Stomach (tissue), 9 donors: ENCODE results near the gene MAP4K1. TPM values are rescaled to one million over a fixed set of nuclear protein-coding genes. Genes with fewer than 3 reads are reported as not detected.

Experiments
- DNase-seq, 2 donors: peaks; one replicate each; pipeline versions ENCODE4 v3.0.0 to v3.0.0-alpha.2; 2013 to 2019
- H3K27ac ChIP-seq, 5 donors: fragments of 200-600 bp in 4 of 5; sonication (generic) in 4 of 5; one replicate each; pipeline ENCODE4 v1.5.1; 2013 to 2019; ENCODE audit warnings: mild to moderate bottlenecking in 1 of 5, moderate library complexity in 1 of 5
- H3K27me3 ChIP-seq, 3 donors: fragments of 200-600 bp; sonication (generic); one replicate each; pipeline ENCODE4 v1.5.1; 2017 to 2019; ENCODE audit warnings: mixed run types in 1 of 3
- H3K36me3 ChIP-seq, 4 donors: fragments of 200-600 bp; sonication (generic); 1 replicate in 3 of 4; 2 replicates in 1 of 4; pipeline ENCODE4 v1.5.1; 2016 to 2019
- H3K4me1 ChIP-seq, 4 donors: fragments of 200-600 bp; sonication (generic); one replicate each; pipeline ENCODE4 v1.5.1; 2016 to 2019
- H3K4me3 ChIP-seq, 4 donors: fragments of 200-600 bp; sonication (generic) in 3 of 4; one replicate each; pipeline ENCODE4 v1.5.1; 2016 to 2019; ENCODE audit warnings: mild to moderate bottlenecking in 1 of 4
- H3K9me3 ChIP-seq, 4 donors: fragments of 200-600 bp; sonication (generic); one replicate each; pipeline ENCODE4 v1.5.1; 2016 to 2019
- CTCF ChIP-seq, 7 experiments: fragments of 450-650 bp in 4 of 7; fragments of 200-600 bp in 3 of 7; sonication (generic) in 3 of 7; IDR thresholded peaks; one replicate each; pipeline ENCODE4 v1.5.1; 2016 to 2019; ENCODE audit warnings: antibody characterized with exemption in 7 of 7, control low read depth in 2 of 7, mild to moderate bottlenecking in 1 of 7
- EP300 ChIP-seq: sonication (generic); formaldehyde crosslinking; IDR thresholded peaks from one replicate; pipeline ENCODE4 v1.6.1; 2017; ENCODE audit warnings: antibody characterized with exemption
- POLR2A ChIP-seq, 4 donors: fragments of 450-650 bp; IDR thresholded peaks; one replicate each; pipeline ENCODE4 v1.6.1; 2016; ENCODE audit warnings: antibody characterized with exemption in 4 of 4, control low read depth in 2 of 4, mild to moderate bottlenecking in 1 of 4, moderate library complexity in 1 of 4
- POLR2AphosphoS5 ChIP-seq, 3 donors: sonication (generic); formaldehyde crosslinking; IDR thresholded peaks; one replicate each; pipeline ENCODE4 v1.6.1; 2016; ENCODE audit warnings: antibody characterized with exemption in 3 of 3
- WGBS, 5 donors: extraction: QIAGEN DNeasy Blood & Tissue Kit in 3 of 5; methylation state at CpG; one replicate each; pipeline versions ENCODE4 v1.1.5 to v1.1.7; 2013 to 2018; 5-methylcytosine and 5-hydroxymethylcytosine counted together
- intact Hi-C: fragments of 100-400 bp; cut with DNase I; formaldehyde crosslinking; loops from one replicate; pipeline ENCODE4 v1.15.1; 2023; ENCODE audit warnings: low total_unique reads
- polyA plus RNA-seq, 3 donors: library from polyadenylated mRNA; stranded (reverse); fragments of 200-250 nt; gene quantifications; one replicate each; pipeline ENCODE4 v1.2.3, GENCODE V29; 2013
- total RNA-seq, 5 donors: library from RNA; depleted of rRNA; stranded (reverse); fragments of >200 nt; gene quantifications; one replicate each; pipeline versions ENCODE4 v1.1.0 to v1.2.3, GENCODE V29; 2014 to 2016
- donor health status: healthy with polysubstance abuse.
- donor health status: Bipolar disorder and iron deficiency.
- donor health status: healthy.

Gene MAP4K1
- total and polyA plus RNA-seq, 8 donors = 1.2 to 12.9 (median 5.0) TPM; not detected in 1

GRCh38 chr19:38662537-38663155, 44.9 kb upstream of the MAP4K1 start:
- peaks cover 0 to 10% (median 3%) of the 10 kb centered on the region in 4 donors for H3K36me3 ChIP-seq
- TF ChIP-seq POLR2AphosphoS5 (IDR thresholded peaks at IDR 0.05) (no peak), EP300 (no peak), POLR2A (IDR thresholded peaks at IDR 0.05) (no peak), CTCF (IDR thresholded peaks at IDR 0.05) (no peak)
- H3K27ac ChIP-seq = peak overlapping the region; percentile 55 to 99 (median 96)
- no peaks in the 10 kb centered on the region for H3K9me3 ChIP-seq
- peak overlapping the region in 1 of 4 donors; percentile 17 for H3K4me3 ChIP-seq
- H3K4me1 ChIP-seq = peaks cover 95 to 100% (median 99%) of the 10 kb centered on the region in 4 donors
- WGBS, 5 donors = 66 to 81% (median 75%) methylated on average over 7 of the region's 7 CpGs
- no peak for DNase-seq
- intact Hi-C loops = no loop called here
- H3K27me3 ChIP-seq = no peaks in the 10 kb centered on the region

GRCh38 chr19:38661996-38662395, 44.2 kb upstream of the MAP4K1 start:
- WGBS, 5 donors = 4 to 20% (median 10%) methylated on average over 1 of the region's 1 CpG
- Histone ChIP-seq H3K27me3 (no peaks in the 10 kb centered on the region), H3K4me1 (peaks cover 95 to 100% (median 99%) of the 10 kb centered on the region in 4 donors), H3K27ac (peak overlapping the region; percentile 55 to 99 (median 96)), H3K4me3 (peak overlapping the region in 1 of 4 donors; percentile 17), H3K9me3 (no peaks in the 10 kb centered on the region), H3K36me3 (peaks cover 0 to 10% (median 3%) of the 10 kb centered on the region in 4 donors)
- TF ChIP-seq POLR2A (IDR thresholded peaks at IDR 0.05) (no peak), POLR2AphosphoS5 (IDR thresholded peaks at IDR 0.05) (peak in 2 of 3 donors; percentile 69 to 71)
- intact Hi-C loops = no loop called here
- peak; percentile 69 to 92 for DNase-seq

GRCh38 chr19:38661136-38661535, 43.4 kb upstream of the MAP4K1 start:
- Histone ChIP-seq H3K4me1 (peaks cover 95 to 100% (median 99%) of the 10 kb centered on the region in 4 donors), H3K27me3 (no peaks in the 10 kb centered on the region), H3K9me3 (no peaks in the 10 kb centered on the region), H3K36me3 (peaks cover 0 to 11% (median 8%) of the 10 kb centered on the region in 4 donors), H3K4me3 (no peak overlapping the region), H3K27ac (peak overlapping the region; percentile 45 to 99 (median 96))
- intact Hi-C loops = no loop called here
- TF ChIP-seq EP300 (no peak), POLR2AphosphoS5 (IDR thresholded peaks at IDR 0.05) (no peak), POLR2A (IDR thresholded peaks at IDR 0.05) (no peak), CTCF (IDR thresholded peaks at IDR 0.05) (no peak)
- DNase-seq = no peak
- 36 to 52% (median 37%) methylated on average over 7 of the region's 7 CpGs for WGBS, 5 donors

GRCh38 chr19:38660724-38661123, 43.0 kb upstream of the MAP4K1 start:
- H3K4me1 ChIP-seq = peaks cover 95 to 100% (median 99%) of the 10 kb centered on the region in 4 donors
- H3K36me3 ChIP-seq = peaks cover 0 to 11% (median 8%) of the 10 kb centered on the region in 4 donors
- no peaks in the 10 kb centered on the region for H3K27me3 ChIP-seq
- no peaks in the 10 kb centered on the region for H3K9me3 ChIP-seq
- H3K27ac ChIP-seq = peak overlapping the region; percentile 45 to 99 (median 96)
- intact Hi-C loops = no loop called here
- H3K4me3 ChIP-seq = no peak overlapping the region
- no peak for TF ChIP-seq POLR2AphosphoS5 (IDR thresholded peaks at IDR 0.05)
- TF ChIP-seq POLR2A (IDR thresholded peaks at IDR 0.05) = no peak
- TF ChIP-seq CTCF (IDR thresholded peaks at IDR 0.05) = no peak
- TF ChIP-seq EP300 = no peak
- DNase-seq = no peak
- 77 to 87% (median 81%) methylated on average over 9 of the region's 9 CpGs for WGBS, 5 donors
